Ovary (tissue), 3 donors: ENCODE results near the gene PIK3R5.

ENCODE experiments used
- CTCF ChIP-seq, 3 donors: fragments of 450-650 bp in 2 of 3; fragments of 200-600 bp in 1 of 3; IDR thresholded peaks; one replicate each; pipeline versions ENCODE4 v1.5.1 to v1.8.0; 2016 to 2022; ENCODE audit warnings: antibody characterized with exemption in 3 of 3, mild to moderate bottlenecking in 1 of 3
- POLR2A ChIP-seq: fragments of 450-650 bp; IDR thresholded peaks from one replicate; pipeline ENCODE4 v1.6.1; 2017; ENCODE audit warnings: antibody characterized with exemption, mild to moderate bottlenecking, moderate library complexity
- donor health status: DM: no; HTN: no; CAD: no.

GRCh38 chr17:8887834-8888703, 77.4 kb downstream of the PIK3R5 start:
- TF ChIP-seq CTCF (IDR thresholded peaks at IDR 0.05) (no peak), POLR2A (no peak)
